GM19397 (cell line): ENCODE measurements around the gene SMIM22.

ENCODE experiments used
- ATAC-seq: cut with Tn5 transposase; IDR thresholded peaks from one replicate; pipeline ENCODE4 v1.9.1; 2021; ENCODE audit warnings: mild to moderate bottlenecking, moderate library complexity; ENCODE audit not compliant: unreplicated experiment

SMIM22 gene

GRCh38 chr16:4795181-4795827, at the start of gene SMIM22:
Gene SMIM22 (plus strand): TSS chr16:4795369. CDS start chr16:4795735, 366 bp downstream.
- ATAC-seq = no peak

- no peak for ATAC-seq
Observed at GRCh38 chr16:4746215-4746614, 49.0 kb upstream of the SMIM22 start.

- no peak for ATAC-seq
Observed at GRCh38 chr16:4746991-4747574, 48.1 kb upstream of the SMIM22 start.

GRCh38 chr16:4747906-4748681, 47.1 kb upstream of the SMIM22 start:
- no peak for ATAC-seq

- no peak for ATAC-seq
Observed at GRCh38 chr16:4748682-4749411, 46.3 kb upstream of the SMIM22 start.

- ATAC-seq = no peak
Observed at GRCh38 chr16:4749700-4750257, 45.4 kb upstream of the SMIM22 start.

GRCh38 chr16:4750896-4751295, 44.3 kb upstream of the SMIM22 start:
- no peak for ATAC-seq

- ATAC-seq = no peak
Observed at GRCh38 chr16:4752351-4753100, 42.6 kb upstream of the SMIM22 start.

GRCh38 chr16:4753227-4753626, 41.9 kb upstream of the SMIM22 start:
- ATAC-seq = no peak

- ATAC-seq = no peak
Observed at GRCh38 chr16:4754865-4755264, 40.3 kb upstream of the SMIM22 start.

- ATAC-seq = no peak
Observed at GRCh38 chr16:4755687-4756086, 39.5 kb upstream of the SMIM22 start.

GRCh38 chr16:4760221-4760910, 34.8 kb upstream of the SMIM22 start:
- ATAC-seq = no peak

- no peak for ATAC-seq
Observed at GRCh38 chr16:4762205-4762604, 33.0 kb upstream of the SMIM22 start.

- ATAC-seq = no peak
Observed at GRCh38 chr16:4763791-4764190, 31.4 kb upstream of the SMIM22 start.

GRCh38 chr16:4765511-4766474, 29.4 kb upstream of the SMIM22 start:
- no peak for ATAC-seq

GRCh38 chr16:4766875-4767628, 28.1 kb upstream of the SMIM22 start, which contains the start of gene ZNF500:
Gene ZNF500 (minus strand): TSS chr16:4767162. CDS start chr16:4765978, 1,184 bp downstream.
- peak; percentile 81 for ATAC-seq

- no peak for ATAC-seq
Observed at GRCh38 chr16:4767872-4768548, 27.2 kb upstream of the SMIM22 start.
